Naive thymus-derived CD8-positive, alpha-beta T cell (primary cell): Measurements from ENCODE around the gene ACHE. TPM values are rescaled to one million over a fixed set of nuclear protein-coding genes. Genes with fewer than 3 reads are reported as not detected.
"Not testable (repeated sequence)": the region's sequence is repeated elsewhere in the genome, so short reads cannot be mapped to it uniquely, and the experiment has no call there.

ENCODE experiments used
- ATAC-seq, 2 donors: fragments of 150-1000 bp; cut with Tn5 transposase in 1 of 2; sonication (Bioruptor Pico), chemical (Tn5 transposase) in 1 of 2; 1 replicate in 1 of 2; 2 replicates in 1 of 2; pipeline ENCODE4 v1.10.0; 2021; ENCODE audit warnings: mild to moderate bottlenecking in 2 of 2, moderate library complexity in 2 of 2
- POLR2A ChIA-PET: fragments of 350-600 bp; sonication (Branson Sonifier 250); formaldehyde crosslinking; loops from one replicate; lab custom pipeline; 2021; ENCODE audit warnings: antibody characterized with exemption; lab: Charles Lee
- DNase-seq, 10 donors: peaks; one replicate each; pipeline versions ENCODE4 v3.0.0 to v3.0.0-alpha.2; 2020 to 2022
- H3K27ac Mint-ChIP-seq, 10 donors: one replicate each; pipeline ENCODE4 v1.8.0; 2020 to 2022; ENCODE audit warnings: mild to moderate bottlenecking in 10 of 10, mixed read lengths in 10 of 10, moderate library complexity in 4 of 10, inconsistent platforms in 1 of 10
- H3K27me3 Mint-ChIP-seq, 5 donors: one replicate each; pipeline ENCODE4 v1.8.0; 2021 to 2022; ENCODE audit warnings: mixed read lengths in 5 of 5
- H3K36me3 Mint-ChIP-seq, 3 donors: one replicate each; pipeline ENCODE4 v1.8.0; 2020 to 2022; ENCODE audit warnings: mixed read lengths in 3 of 3, mild to moderate bottlenecking in 2 of 3, inconsistent platforms in 1 of 3
- H3K4me1 Mint-ChIP-seq, 4 donors: one replicate each; pipeline ENCODE4 v1.8.0; 2021 to 2022; ENCODE audit warnings: mixed read lengths in 4 of 4
- H3K4me3 Mint-ChIP-seq, 10 donors: one replicate each; pipeline ENCODE4 v1.8.0; 2020 to 2022; ENCODE audit warnings: mild to moderate bottlenecking in 10 of 10, mixed read lengths in 10 of 10, moderate library complexity in 6 of 10, inconsistent platforms in 1 of 10
- H3K9me3 Mint-ChIP-seq, 9 donors: one replicate each; pipeline ENCODE4 v1.8.0; 2020 to 2022; ENCODE audit warnings: mixed read lengths in 9 of 9, mild to moderate bottlenecking in 3 of 9, inconsistent platforms in 1 of 9, moderate library complexity in 1 of 9
- polyA plus RNA-seq, 3 donors: library from polyadenylated mRNA; unstranded; fragments of 300-500 nt; fragmentation: Illumina TruSeq; gene quantifications; one replicate each; pipeline ENCODE4 v1.2.3, GENCODE V29; 2021
- total RNA-seq, 8 experiments: library from RNA in 2 of 8; stranded (reverse) in 2 of 8; gene quantifications; one replicate each; pipeline ENCODE4 v1.2.3 and lab custom pipeline; 2021 to 2026

ACHE gene
- total and polyA plus RNA-seq, 5 experiments from 2014 or later = 0.19 to 0.52 TPM; not detected in 3

GRCh38 chr7:100866729-100867039, 29.0 kb downstream of the ACHE start:
- Mint-ChIP-seq H3K27me3 (no peaks in the 10 kb centered on the region), H3K27ac (peak overlapping the region; percentile 66 to 95 (median 90)), H3K9me3 (no peaks in the 10 kb centered on the region), H3K36me3 (peaks cover 0 to 33% (median 5%) of the 10 kb centered on the region in 3 donors), H3K4me3 (peak overlapping the region; percentile 68 to 87 (median 78)), H3K4me1 (peaks cover 2 to 20% (median 17%) of the 10 kb centered on the region in 4 donors)
- POLR2A ChIA-PET = interaction anchor here (0.9 to 1.5 kb wide), 5 partner anchors 9 to 23 kb away, joined by 3 to 6 read pairs (median 3); partner anchors contain the start of genes SLC12A9 and UFSP1
- ATAC-seq = no peak
- peak in 1 of 10 donors; percentile 7 for DNase-seq

GRCh38 chr7:100865938-100866728, 29.6 kb downstream of the ACHE start:
- Mint-ChIP-seq H3K4me3 (peak overlapping the region; percentile 68 to 87 (median 78)), H3K27me3 (no peaks in the 10 kb centered on the region)
- peak in 7 of 10 donors; percentile 39 to 74 (median 52) for DNase-seq

GRCh38 chr7:100865372-100865911, 30.2 kb downstream of the ACHE start:
- Mint-ChIP-seq H3K4me3 (peak overlapping the region in 6 of 10 donors; percentile 10 to 79 (median 23)), H3K4me1 (peaks cover 4 to 18% (median 17%) of the 10 kb centered on the region in 4 donors)
- POLR2A ChIA-PET = interaction anchor here (1.2 to 4.7 kb wide), 2 partner anchors 9 to 24 kb away, joined by 4 to 22 read pairs; partner anchors contain the start of genes SRRT and UFSP1

More at GRCh38 chr7:100865938-100866728, 29.6 kb downstream of the ACHE start:
- ATAC-seq = peak; percentile 69 to 75
- peak overlapping the region; percentile 66 to 95 (median 90) for H3K27ac Mint-ChIP-seq
- POLR2A ChIA-PET = interaction anchor here (0.9 to 4.7 kb wide), 6 partner anchors 9 to 24 kb away, joined by 3 to 22 read pairs (median 3); partner anchors contain the start of genes SLC12A9, SRRT and UFSP1
- H3K9me3 Mint-ChIP-seq = no peaks in the 10 kb centered on the region
- H3K36me3 Mint-ChIP-seq = peaks cover 0 to 35% (median 5%) of the 10 kb centered on the region in 3 donors
- peaks cover 1 to 18% (median 17%) of the 10 kb centered on the region in 4 donors for H3K4me1 Mint-ChIP-seq

GRCh38 chr7:100864263-100864845, 31.3 kb downstream of the ACHE start:
- Mint-ChIP-seq H3K4me1 (peaks cover 4 to 18% (median 17%) of the 10 kb centered on the region in 4 donors), H3K27me3 (no peaks in the 10 kb centered on the region), H3K27ac (peak overlapping the region in 4 of 10 donors; percentile 38 to 73 (median 46)), H3K9me3 (no peaks in the 10 kb centered on the region), H3K4me3 (peak overlapping the region in 1 of 10 donors; percentile 6), H3K36me3 (peaks cover 5 to 53% (median 14%) of the 10 kb centered on the region in 3 donors)
- POLR2A ChIA-PET = interaction anchor here (0.6 to 4.7 kb wide), 2 partner anchors 10 to 702 kb away, joined by 3 to 22 read pairs; partner anchors contain the start of gene SRRT
- ATAC-seq = no peak
- DNase-seq = peak in 1 of 10 donors; percentile 63

More at GRCh38 chr7:100865372-100865911, 30.2 kb downstream of the ACHE start:
- Mint-ChIP-seq H3K27ac (peak overlapping the region in 7 of 10 donors; percentile 10 to 89 (median 57)), H3K9me3 (no peaks in the 10 kb centered on the region), H3K36me3 (peaks cover 5 to 42% (median 6%) of the 10 kb centered on the region in 3 donors), H3K27me3 (no peaks in the 10 kb centered on the region)
- DNase-seq = peak in 1 of 10 donors; percentile 16
- ATAC-seq = peak in 1 of 2 donors; percentile 8

GRCh38 chr7:100863406-100863950, 32.2 kb downstream of the ACHE start:
- Mint-ChIP-seq H3K36me3 (peaks cover 5 to 59% (median 14%) of the 10 kb centered on the region in 3 donors), H3K4me3 (no peak overlapping the region), H3K9me3 (no peaks in the 10 kb centered on the region), H3K4me1 (peaks cover 5 to 18% (median 17%) of the 10 kb centered on the region in 4 donors), H3K27ac (peak overlapping the region in 2 of 10 donors; percentile 36 to 81), H3K27me3 (no peaks in the 10 kb centered on the region)
- no peak for ATAC-seq
- peak in 1 of 10 donors; percentile 36 for DNase-seq
- POLR2A ChIA-PET = interaction anchor here (0.6 to 4.7 kb wide), 3 partner anchors 11 to 701 kb away, joined by 3 to 22 read pairs (median 3); partner anchors contain the start of gene SRRT

- DNase-seq (peak in 1 of 10 donors; percentile 2), ATAC-seq (no peak)
- H3K4me3 Mint-ChIP-seq = no peak overlapping the region
- H3K27ac Mint-ChIP-seq = no peak overlapping the region
- POLR2A ChIA-PET = interaction anchor here (4.7 kb wide), 1 partner anchor 13 kb away, joined by 22 read pairs; the partner anchor contains the start of gene SRRT
- no peaks in the 10 kb centered on the region for H3K27me3 Mint-ChIP-seq
- H3K9me3 Mint-ChIP-seq = no peaks in the 10 kb centered on the region
- H3K4me1 Mint-ChIP-seq = peaks cover 0 to 12% (median 8%) of the 10 kb centered on the region in 4 donors
- H3K36me3 Mint-ChIP-seq = peaks cover 5 to 74% (median 16%) of the 10 kb centered on the region in 3 donors
Observed at GRCh38 chr7:100861616-100861985, 34.1 kb downstream of the ACHE start.

GRCh38 chr7:100860702-100861615, 34.7 kb downstream of the ACHE start:
- Mint-ChIP-seq H3K27ac (no peak overlapping the region), H3K9me3 (no peaks in the 10 kb centered on the region), H3K4me1 (peaks cover under 1 to 12% (median 8%) of the 10 kb centered on the region in 4 donors), H3K27me3 (no peaks in the 10 kb centered on the region), H3K36me3 (peaks cover 5 to 74% (median 16%) of the 10 kb centered on the region in 3 donors), H3K4me3 (no peak overlapping the region)
- POLR2A ChIA-PET = no interaction called here
- no peak for ATAC-seq
- peak in 1 of 10 donors; percentile 40 for DNase-seq

- Mint-ChIP-seq H3K9me3 (no peaks in the 10 kb centered on the region), H3K27me3 (no peaks in the 10 kb centered on the region), H3K27ac (peak overlapping the region in 1 of 10 donors; percentile 52), H3K4me3 (no peak overlapping the region), H3K4me1 (peaks cover 9 to 14% (median 11%) of the 10 kb centered on the region in 4 donors), H3K36me3 (peaks cover 5 to 84% (median 16%) of the 10 kb centered on the region in 3 donors)
- POLR2A ChIA-PET = no interaction called here
- no peak for ATAC-seq
- no peak for DNase-seq
Observed at GRCh38 chr7:100859856-100860255, 35.8 kb downstream of the ACHE start.

- Mint-ChIP-seq H3K36me3 (peaks cover 0 to 57% (median 16%) of the 10 kb centered on the region in 3 donors), H3K27ac (peak overlapping the region in 2 of 10 donors; percentile 14 to 51), H3K9me3 (no peaks in the 10 kb centered on the region), H3K27me3 (no peaks in the 10 kb centered on the region), H3K4me3 (no peak overlapping the region), H3K4me1 (peaks cover 14 to 37% (median 27%) of the 10 kb centered on the region in 4 donors)
- peak in 1 of 10 donors; percentile 21 for DNase-seq
- POLR2A ChIA-PET = no interaction called here
- no peak for ATAC-seq
Observed at GRCh38 chr7:100856871-100857282, 38.8 kb downstream of the ACHE start.

GRCh38 chr7:100855515-100855914, 40.2 kb downstream of the ACHE start:
- peak overlapping the region in 2 of 10 donors; percentile 6 to 43 for H3K4me3 Mint-ChIP-seq
- H3K27ac Mint-ChIP-seq = peak overlapping the region in 3 of 10 donors; percentile 35 to 82 (median 49)
- POLR2A ChIA-PET = interaction anchor here (1.1 kb wide), 1 partner anchor 12 kb away, joined by 6 read pairs; the partner anchor contains the start of gene TRIP6
- ATAC-seq = no peak
- H3K9me3 Mint-ChIP-seq = no peaks in the 10 kb centered on the region
- DNase-seq = peak in 1 of 10 donors; percentile 26
- peaks cover 12 to 39% (median 30%) of the 10 kb centered on the region in 4 donors for H3K4me1 Mint-ChIP-seq
- H3K27me3 Mint-ChIP-seq = no peaks in the 10 kb centered on the region
- peaks cover 0 to 45% (median 11%) of the 10 kb centered on the region in 3 donors for H3K36me3 Mint-ChIP-seq

GRCh38 chr7:100854899-100855298, 40.8 kb downstream of the ACHE start:
- Mint-ChIP-seq H3K4me3 (peak overlapping the region in 2 of 10 donors; percentile 33 to 91), H3K36me3 (peaks cover 0 to 39% (median 5%) of the 10 kb centered on the region in 3 donors)

More at GRCh38 chr7:100854899-100855298, 40.8 kb downstream of the ACHE start:
- H3K27ac Mint-ChIP-seq = peak overlapping the region in 4 of 10 donors; percentile 34 to 82 (median 57)
- POLR2A ChIA-PET = interaction anchor here (0.9 kb wide), 1 partner anchor 377 kb away, joined by 3 read pairs; no protein-coding TSS in a partner anchor
- not testable (repeated sequence) for ATAC-seq, H3K27me3 Mint-ChIP-seq, H3K9me3 Mint-ChIP-seq
- H3K4me1 Mint-ChIP-seq = peaks cover 12 to 39% (median 30%) of the 10 kb centered on the region in 4 donors
- DNase-seq = peak in 1 of 10 donors; percentile 9
